Suprapubic skin (tissue), 4 donors: ENCODE results near the gene POU3F2. TPM values are rescaled to one million over a fixed set of nuclear protein-coding genes. Genes with fewer than 3 reads are reported as not detected.
A peak's percentile ranks its signal among the peaks of the same experiment; 100 is the strongest.

Experiments
- DNase-seq, 2 donors: peaks; one replicate each; pipeline ENCODE4 v3.0.0-alpha.2; 2019; ENCODE audit warnings: low spot score in 2 of 2
- H3K27ac ChIP-seq: fragments of 200-600 bp; sonication (generic); one replicate; pipeline ENCODE4 v1.5.1; 2019
- H3K27me3 ChIP-seq: fragments of 200-600 bp; sonication (generic); one replicate; pipeline ENCODE4 v1.5.1; 2019
- H3K36me3 ChIP-seq: fragments of 200-600 bp; sonication (generic); one replicate; pipeline ENCODE4 v1.5.1; 2019
- H3K4me1 ChIP-seq: fragments of 200-600 bp; sonication (generic); one replicate; pipeline ENCODE4 v1.5.1; 2019
- H3K4me3 ChIP-seq: fragments of 200-600 bp; sonication (generic); one replicate; pipeline ENCODE4 v1.5.1; 2019; ENCODE audit warnings: mild to moderate bottlenecking
- H3K9me3 ChIP-seq: fragments of 200-600 bp; sonication (generic); one replicate; pipeline ENCODE4 v1.5.1; 2019
- EP300 ChIP-seq: sonication (generic); formaldehyde crosslinking; IDR thresholded peaks from one replicate; pipeline ENCODE4 v1.6.1; 2017; ENCODE audit warnings: antibody characterized with exemption
- POLR2A ChIP-seq, 2 donors: fragments of 450-650 bp; IDR thresholded peaks; one replicate each; pipeline ENCODE4 v1.6.1; 2017; ENCODE audit warnings: antibody characterized with exemption in 2 of 2, mild to moderate bottlenecking in 2 of 2, moderate library complexity in 2 of 2
- POLR2AphosphoS5 ChIP-seq, 3 donors: sonication (generic); formaldehyde crosslinking; IDR thresholded peaks; one replicate each; pipeline ENCODE4 v1.6.1; 2017; ENCODE audit warnings: antibody characterized with exemption in 3 of 3
- WGBS: methylation state at CpG from one replicate; pipeline ENCODE4 v1.1.5; 2018; 5-methylcytosine and 5-hydroxymethylcytosine counted together
- total RNA-seq, 4 donors: library from RNA; depleted of rRNA; stranded (reverse); fragments of >200 nt; gene quantifications; one replicate each; pipeline ENCODE4 v1.1.0, GENCODE V29; 2016
- TF ChIP-seq, protein P1 (sequence below), 2 donors: fragments of 200-600 bp in 1 of 2; fragments of 450-650 bp in 1 of 2; sonication (generic) in 1 of 2; IDR thresholded peaks; one replicate each; pipeline ENCODE4 v1.5.1; 2016 to 2019; ENCODE audit warnings: antibody characterized with exemption in 2 of 2, mild to moderate bottlenecking in 1 of 2, moderate library complexity in 1 of 2

Gene POU3F2
- total RNA-seq, 4 donors from 2014 or later: not detected

DNA sequence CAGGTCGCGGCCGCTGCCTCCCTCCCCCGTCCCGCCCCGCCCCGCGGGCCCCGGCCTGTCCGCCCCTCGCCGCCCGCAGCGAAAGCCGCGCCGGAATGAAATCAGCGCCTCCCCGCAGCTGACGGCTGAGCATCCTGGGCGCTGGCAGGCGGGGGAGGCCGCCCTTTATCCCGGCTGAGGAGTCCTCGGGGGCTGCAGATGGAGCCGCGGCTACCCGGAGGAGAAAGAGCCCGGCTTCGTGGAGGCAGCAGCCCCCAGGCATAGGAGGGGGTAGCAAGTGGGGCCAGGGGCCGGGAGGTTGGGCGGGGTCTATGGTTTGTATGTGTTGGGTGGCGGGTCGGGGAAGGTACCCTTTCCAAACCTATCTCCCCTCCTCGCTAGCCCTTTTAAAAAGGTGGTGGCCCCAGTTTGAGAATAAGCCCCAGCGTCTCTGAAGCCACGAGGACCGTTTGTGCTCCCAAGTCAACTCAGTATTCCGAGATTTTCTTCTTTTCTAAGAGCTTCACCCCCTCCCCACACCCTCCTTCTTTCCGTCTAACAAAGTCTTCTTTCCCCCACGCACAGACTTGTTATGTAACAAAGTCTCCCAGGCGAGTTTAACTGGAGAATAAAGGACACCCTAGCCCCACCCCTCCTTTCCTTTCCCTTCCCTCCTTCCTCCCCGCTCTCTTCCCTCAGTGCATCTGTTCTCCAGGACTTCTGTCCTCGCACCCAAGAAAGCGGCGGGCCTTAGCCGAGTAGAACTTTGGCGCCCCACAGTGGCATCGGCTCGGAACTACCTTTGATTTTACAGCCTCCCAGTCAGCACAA lies 11.0 kb downstream of the POU3F2 start:
- Histone ChIP-seq H3K27me3 (peaks cover 94% of the 10 kb centered on the region), H3K36me3 (no peaks in the 10 kb centered on the region), H3K9me3 (no peaks in the 10 kb centered on the region), H3K27ac (no peak overlapping the region), H3K4me3 (peak overlapping the region; percentile 40), H3K4me1 (peaks cover 35% of the 10 kb centered on the region)
- peak; percentile 79 to 85 for DNase-seq
- 1% methylated on average over 26 of the region's 50 CpGs for WGBS
- TF ChIP-seq, protein P1, sequence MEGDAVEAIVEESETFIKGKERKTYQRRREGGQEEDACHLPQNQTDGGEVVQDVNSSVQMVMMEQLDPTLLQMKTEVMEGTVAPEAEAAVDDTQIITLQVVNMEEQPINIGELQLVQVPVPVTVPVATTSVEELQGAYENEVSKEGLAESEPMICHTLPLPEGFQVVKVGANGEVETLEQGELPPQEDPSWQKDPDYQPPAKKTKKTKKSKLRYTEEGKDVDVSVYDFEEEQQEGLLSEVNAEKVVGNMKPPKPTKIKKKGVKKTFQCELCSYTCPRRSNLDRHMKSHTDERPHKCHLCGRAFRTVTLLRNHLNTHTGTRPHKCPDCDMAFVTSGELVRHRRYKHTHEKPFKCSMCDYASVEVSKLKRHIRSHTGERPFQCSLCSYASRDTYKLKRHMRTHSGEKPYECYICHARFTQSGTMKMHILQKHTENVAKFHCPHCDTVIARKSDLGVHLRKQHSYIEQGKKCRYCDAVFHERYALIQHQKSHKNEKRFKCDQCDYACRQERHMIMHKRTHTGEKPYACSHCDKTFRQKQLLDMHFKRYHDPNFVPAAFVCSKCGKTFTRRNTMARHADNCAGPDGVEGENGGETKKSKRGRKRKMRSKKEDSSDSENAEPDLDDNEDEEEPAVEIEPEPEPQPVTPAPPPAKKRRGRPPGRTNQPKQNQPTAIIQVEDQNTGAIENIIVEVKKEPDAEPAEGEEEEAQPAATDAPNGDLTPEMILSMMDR (IDR thresholded peaks at IDR 0.05): peak; percentile 42 to 85
- TF ChIP-seq POLR2AphosphoS5 (IDR thresholded peaks at IDR 0.05): no peak

DNA sequence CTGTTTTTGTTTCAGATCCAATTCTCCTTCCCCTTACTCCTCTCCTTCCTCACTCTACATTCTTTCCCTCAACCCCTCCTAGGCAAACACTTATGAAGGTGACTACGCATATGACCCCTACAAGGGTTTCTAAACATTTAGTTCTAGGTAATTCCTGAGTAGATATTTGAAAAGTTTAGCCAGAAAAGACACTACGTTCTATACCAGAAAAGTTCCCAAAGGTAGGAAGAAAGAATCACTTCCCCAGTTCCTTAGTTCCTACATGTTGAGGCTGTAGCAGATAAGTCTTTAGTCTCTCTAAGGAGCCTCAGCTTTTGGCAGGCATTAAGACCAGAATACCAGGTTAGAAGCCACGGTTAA lies 11.6 kb downstream of the POU3F2 start:
- Histone ChIP-seq H3K36me3 (no peaks in the 10 kb centered on the region), H3K27ac (no peak overlapping the region), H3K4me1 (peaks cover 35% of the 10 kb centered on the region), H3K9me3 (no peaks in the 10 kb centered on the region), H3K4me3 (no peak overlapping the region), H3K27me3 (peaks cover 92% of the 10 kb centered on the region)
- WGBS: 53% methylated on average over 3 of the region's 3 CpGs
- TF ChIP-seq POLR2A (IDR thresholded peaks at IDR 0.05): no peak
- no peak for DNase-seq

DNA sequence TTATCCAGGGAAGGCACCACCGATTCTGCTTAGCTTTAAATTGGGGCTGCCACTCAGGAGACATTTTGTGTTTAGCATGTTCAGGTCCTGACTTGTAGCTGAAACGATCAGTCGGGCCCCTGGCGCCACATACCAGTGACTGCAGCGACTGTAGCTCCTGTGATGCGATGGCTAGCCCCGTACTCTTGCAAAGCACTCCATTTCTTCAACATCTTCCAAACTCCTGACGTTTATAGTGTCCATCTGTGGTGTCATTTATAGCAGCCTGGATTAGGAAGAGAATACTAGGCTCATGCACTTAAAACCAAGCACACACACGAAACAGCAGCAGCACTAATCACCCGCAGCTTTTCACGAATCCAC lies 13.0 kb downstream of the POU3F2 start:
- TF ChIP-seq POLR2A (IDR thresholded peaks at IDR 0.05): no peak
- no peak for TF ChIP-seq EP300
- TF ChIP-seq, protein P1 (IDR thresholded peaks at IDR 0.05): no peak
- no peak for TF ChIP-seq POLR2AphosphoS5 (IDR thresholded peaks at IDR 0.05)
- Histone ChIP-seq H3K27me3 (peaks cover 82% of the 10 kb centered on the region), H3K9me3 (no peaks in the 10 kb centered on the region), H3K4me3 (no peak overlapping the region), H3K36me3 (no peaks in the 10 kb centered on the region), H3K27ac (no peak overlapping the region), H3K4me1 (peaks cover 35% of the 10 kb centered on the region)
- DNase-seq: no peak
- 26% methylated on average over 9 of the region's 11 CpGs for WGBS

DNA sequence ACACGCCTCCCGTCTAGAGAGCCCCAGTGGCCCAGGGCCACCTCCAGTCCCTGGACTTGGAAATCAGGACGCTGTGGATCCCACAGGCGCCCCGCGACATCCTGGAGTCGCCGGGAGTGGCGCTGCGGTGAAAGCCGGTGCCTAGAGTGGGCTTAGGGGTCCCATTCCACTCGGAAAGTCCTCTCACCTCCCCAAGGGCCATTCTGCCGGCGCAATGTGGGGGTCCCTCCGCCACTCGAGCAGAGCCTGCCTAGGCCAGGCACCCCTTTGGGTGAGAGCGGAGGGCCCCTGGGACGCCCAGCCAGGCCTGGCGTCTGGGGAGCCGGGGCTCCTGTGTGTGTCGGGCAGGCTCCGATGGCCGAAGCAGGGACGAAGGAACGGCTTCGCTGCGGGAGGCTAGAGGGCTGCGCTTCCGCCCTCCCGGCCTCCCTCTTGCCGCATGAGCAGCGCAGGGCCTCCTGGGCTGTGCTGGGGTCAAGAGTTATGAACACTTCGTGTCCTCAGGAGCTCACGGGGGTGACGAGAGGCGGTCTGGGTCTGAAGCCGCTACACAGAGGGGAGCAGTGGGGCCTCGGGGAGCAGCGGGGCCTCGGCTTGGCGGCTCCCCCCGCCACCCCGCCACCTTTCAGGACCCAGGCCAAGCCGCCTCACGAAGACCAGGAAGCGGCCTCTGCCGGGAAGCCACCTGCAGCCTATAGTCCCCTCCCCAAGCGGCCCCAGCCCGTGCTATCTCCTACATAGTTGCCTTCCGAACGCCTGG lies 13.6 kb downstream of the POU3F2 start:
- WGBS: 24% methylated on average over 16 of the region's 51 CpGs
- Histone ChIP-seq H3K27ac (no peak overlapping the region), H3K27me3 (peaks cover 76% of the 10 kb centered on the region), H3K36me3 (no peaks in the 10 kb centered on the region), H3K9me3 (no peaks in the 10 kb centered on the region), H3K4me3 (peak overlapping the region; percentile 33), H3K4me1 (peaks cover 35% of the 10 kb centered on the region)
- DNase-seq: no peak
- TF ChIP-seq POLR2AphosphoS5 (IDR thresholded peaks at IDR 0.05) (no peak), POLR2A (IDR thresholded peaks at IDR 0.05) (no peak), EP300 (no peak)
- TF ChIP-seq, protein P1 (IDR thresholded peaks at IDR 0.05): no peak

DNA sequence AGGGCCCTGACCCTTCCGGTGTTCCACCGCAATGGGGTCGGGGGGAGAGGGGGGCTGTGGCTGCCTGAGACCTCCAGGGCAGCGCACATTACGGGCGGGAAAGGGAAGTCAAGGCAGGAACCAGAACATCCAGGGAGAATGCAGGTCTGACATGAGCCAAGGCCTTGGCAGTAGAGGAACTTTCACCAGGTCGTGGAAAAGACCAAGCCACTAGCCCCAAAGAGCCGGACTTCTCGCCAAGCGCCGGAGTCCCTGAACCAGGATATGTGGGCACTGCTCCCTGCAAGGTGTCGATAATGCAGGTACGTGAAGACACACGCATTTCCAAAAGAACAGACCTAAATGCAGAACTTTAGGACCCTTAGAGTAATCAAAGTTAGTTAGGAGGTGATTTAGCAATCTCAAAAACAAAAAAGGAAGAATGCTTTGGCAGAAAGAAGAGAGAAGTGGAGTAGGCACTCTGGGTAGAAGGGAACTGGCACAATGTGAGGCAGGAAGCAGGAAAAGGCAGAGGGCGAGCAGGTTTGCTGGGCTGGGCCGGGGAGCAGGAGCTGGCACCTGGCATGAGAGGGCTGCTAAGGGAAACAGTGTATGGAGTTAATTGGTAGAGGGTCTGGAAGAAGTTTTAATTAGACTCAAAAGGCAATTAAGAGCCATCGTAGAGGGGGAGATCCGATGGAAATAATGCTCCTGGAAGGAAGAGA lies 14.3 kb downstream of the POU3F2 start:
- Histone ChIP-seq H3K4me1 (peaks cover 30% of the 10 kb centered on the region), H3K27me3 (peaks cover 69% of the 10 kb centered on the region), H3K4me3 (peak overlapping the region; percentile 33), H3K9me3 (no peaks in the 10 kb centered on the region), H3K36me3 (no peaks in the 10 kb centered on the region), H3K27ac (no peak overlapping the region)
- TF ChIP-seq EP300 (no peak), POLR2AphosphoS5 (IDR thresholded peaks at IDR 0.05) (no peak), POLR2A (IDR thresholded peaks at IDR 0.05) (no peak)
- TF ChIP-seq, protein P1 (IDR thresholded peaks at IDR 0.05): no peak
- WGBS: 68% methylated on average over 18 of the region's 18 CpGs
- no peak for DNase-seq
